Measurements from ENCODE around the gene SIX1.

Gene SIX1

DNA sequence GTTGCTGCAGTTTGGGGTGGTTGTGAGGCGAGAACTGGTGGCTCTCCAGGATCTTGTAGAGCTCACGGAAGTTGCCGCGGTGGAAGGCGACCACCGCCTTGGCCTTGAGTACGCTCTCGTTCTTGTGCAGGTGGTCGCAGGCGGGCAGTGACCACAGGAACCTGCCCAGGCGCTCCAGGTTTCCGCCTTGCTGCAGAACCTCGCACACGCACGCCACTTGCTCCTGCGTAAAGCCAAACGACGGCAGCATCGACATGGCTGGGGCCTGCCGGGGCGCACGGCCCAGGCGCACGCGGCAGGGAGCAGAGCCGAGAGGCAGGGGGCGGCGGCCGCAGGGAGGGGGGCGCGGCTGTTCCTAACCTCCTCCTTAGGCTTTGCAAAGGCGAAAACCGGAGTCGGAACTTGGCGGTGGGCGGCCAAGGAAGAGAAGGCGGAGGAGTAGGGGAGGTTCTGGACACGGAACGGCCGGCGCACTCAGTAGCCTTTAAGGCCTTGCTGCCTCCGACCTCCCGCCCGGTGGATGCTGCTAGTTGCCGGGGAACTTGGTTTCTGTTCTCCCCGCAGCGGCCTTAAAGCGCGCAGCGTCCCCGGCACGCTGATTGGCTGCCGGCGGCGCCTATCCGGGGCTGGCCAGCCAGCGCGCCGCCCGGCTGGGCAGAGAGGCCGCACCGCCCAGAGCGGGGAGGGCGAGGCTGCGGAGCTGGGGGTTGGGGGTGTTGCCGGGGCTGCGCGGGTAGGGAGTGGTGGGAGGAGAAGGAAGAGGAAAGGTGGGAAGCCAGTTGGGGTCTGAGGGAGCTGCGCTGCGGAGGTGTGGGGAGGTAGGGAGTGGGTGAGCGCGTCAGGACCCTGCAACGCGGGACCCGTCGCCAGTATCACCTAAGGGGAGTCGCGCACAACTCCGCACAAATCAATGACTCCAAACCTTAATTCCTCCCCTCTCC, at the start of gene SIX1:
SIX1 (minus strand) TSS at position 544 of the 941 bp plus-strand sequence; CDS start at position 256, 288 bp downstream.
- peak; percentile 30 for DNase-seq (ENCODE audit: extremely low spot score, insufficient read length, low read depth)
- FAIRE-seq: no peak

DNA sequence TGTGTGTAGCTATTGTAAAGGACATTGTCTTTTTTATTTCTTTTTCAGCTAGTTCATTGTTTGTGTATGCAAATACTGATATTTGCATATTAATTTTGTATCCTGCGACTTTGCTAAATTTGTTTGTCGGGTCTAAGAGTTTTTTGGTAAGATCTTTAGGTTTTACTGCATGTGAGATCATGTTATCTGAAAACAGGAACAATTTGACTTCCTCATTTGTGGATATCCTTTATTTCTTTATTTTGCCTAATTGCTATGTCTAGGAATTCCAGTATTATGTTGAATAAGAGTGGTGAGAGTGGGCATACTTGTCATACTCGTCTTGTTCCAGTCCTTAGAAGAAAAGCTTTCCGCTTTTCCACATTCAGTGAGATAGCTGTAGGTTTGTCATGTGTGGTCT, 46.0 kb upstream of the SIX1 start:
- FAIRE-seq: no peak
- DNase-seq (ENCODE audit: extremely low spot score, insufficient read length, low read depth): no peak

DNA sequence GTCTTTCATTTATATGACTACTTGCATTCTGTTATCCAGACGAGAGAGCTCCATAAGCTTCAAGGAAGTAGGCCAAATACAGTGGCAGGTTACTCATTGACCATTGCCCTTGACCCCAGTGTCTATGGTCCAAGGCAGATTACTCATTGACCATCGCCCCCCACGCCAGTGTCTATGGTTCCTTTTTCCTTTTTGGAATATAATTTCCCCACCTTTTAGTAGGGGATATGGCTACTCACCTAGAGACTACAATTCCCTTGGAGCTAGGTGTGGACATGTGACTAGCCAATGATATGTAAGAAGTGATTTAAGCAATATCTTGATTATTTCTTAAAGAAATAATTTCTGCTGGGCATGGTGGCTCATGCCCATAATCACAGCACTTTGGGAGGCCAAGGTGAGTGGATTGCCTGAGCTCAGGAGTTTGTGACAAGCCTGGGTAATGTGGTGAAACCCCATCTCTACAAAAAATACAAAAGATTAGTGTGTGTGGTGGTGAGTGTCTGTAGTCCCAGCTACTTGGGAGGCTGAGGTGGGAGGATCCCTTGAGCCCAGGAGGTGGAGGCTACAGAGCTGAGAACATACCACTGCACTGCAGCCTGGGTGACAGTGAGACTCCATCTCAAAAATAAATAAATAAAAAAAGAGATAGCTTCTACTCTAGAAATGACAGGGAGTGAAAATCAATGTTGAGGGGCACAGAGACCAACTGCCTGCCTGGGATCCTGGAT, 42.3 kb upstream of the SIX1 start:
- DNase-seq (ENCODE audit: extremely low spot score, insufficient read length, low read depth) (no peak), FAIRE-seq (no peak)

DNA sequence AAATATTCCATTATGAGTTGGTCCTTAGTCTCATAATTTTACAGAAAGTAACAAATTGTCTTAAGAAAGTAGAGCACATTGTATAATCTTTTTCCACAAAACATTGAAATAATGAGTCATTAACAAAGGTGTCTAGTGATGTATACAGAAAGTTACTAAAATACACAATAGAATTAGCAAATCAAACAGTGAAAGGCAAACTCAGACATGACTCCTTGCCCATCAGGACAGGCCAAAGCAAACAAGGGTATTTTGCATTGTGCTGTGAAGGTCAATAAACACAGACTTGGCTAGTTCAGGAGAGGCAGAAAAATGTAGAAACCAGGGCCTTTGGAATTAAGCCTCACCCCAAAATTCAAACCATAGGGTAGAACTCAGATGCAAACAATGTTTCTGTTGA, 37.6 kb upstream of the SIX1 start:
- DNase-seq (ENCODE audit: extremely low spot score, insufficient read length, low read depth) (no peak), FAIRE-seq (no peak)

DNA sequence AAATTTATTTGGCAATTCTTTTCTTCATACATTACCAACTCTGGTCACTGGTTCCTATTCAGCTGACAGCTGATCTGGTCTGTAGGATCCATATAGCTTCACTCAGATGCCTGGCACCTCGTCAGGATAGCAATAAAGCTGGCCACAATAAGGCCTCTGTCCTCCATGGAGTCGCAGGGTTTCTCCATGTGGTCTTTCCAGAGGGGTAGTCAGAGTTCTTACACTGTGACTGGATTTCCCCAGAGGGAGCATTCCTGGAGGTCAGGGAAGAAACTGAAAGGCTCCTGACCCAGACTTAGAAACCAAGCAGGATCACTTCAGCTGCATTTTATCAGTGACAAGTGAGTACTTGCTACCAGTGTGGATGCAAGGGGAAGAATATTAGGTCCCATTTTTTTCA, 34.9 kb upstream of the SIX1 start:
- DNase-seq (ENCODE audit: extremely low spot score, insufficient read length, low read depth): no peak
- FAIRE-seq: no peak

DNA sequence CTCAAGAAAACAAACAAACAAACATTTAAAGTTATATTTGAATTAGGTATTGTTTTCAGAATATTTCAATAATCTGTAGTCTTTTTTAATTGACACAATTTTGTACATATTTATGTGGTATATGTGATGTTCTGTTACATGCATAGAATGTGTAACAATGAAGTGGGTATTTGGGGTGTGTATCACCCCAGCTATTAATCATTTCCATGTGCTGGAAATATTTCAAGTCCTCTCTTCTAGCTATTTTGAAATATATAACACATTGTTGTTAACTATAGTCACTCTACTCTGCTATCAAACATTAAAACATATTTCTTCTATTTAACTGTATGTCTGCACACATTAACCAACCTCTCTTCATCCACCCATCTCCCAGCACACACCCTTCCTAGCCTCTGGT, 32.0 kb upstream of the SIX1 start:
- DNase-seq (ENCODE audit: extremely low spot score, insufficient read length, low read depth): no peak
- no peak for FAIRE-seq

DNA sequence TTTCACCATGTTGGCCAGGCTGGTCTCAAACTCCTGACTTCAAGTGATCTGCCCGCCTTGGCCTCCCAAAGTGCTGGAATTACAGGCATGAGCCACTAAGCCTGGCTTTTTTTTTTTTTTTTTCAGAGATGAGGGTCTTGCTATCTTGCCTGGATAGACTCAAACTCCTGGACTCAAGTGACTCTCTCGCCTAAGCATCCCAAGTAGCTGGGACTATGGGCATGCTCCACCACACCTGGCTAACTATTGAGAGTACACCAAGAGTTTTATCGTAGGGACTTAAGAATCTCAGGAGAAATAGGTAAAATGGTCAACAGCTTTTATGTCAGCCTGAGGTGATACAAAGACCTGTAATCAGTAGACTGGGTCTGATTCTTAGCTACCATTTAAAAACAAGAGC, 31.2 kb upstream of the SIX1 start:
- DNase-seq (ENCODE audit: extremely low spot score, insufficient read length, low read depth) (no peak), FAIRE-seq (no peak)

DNA sequence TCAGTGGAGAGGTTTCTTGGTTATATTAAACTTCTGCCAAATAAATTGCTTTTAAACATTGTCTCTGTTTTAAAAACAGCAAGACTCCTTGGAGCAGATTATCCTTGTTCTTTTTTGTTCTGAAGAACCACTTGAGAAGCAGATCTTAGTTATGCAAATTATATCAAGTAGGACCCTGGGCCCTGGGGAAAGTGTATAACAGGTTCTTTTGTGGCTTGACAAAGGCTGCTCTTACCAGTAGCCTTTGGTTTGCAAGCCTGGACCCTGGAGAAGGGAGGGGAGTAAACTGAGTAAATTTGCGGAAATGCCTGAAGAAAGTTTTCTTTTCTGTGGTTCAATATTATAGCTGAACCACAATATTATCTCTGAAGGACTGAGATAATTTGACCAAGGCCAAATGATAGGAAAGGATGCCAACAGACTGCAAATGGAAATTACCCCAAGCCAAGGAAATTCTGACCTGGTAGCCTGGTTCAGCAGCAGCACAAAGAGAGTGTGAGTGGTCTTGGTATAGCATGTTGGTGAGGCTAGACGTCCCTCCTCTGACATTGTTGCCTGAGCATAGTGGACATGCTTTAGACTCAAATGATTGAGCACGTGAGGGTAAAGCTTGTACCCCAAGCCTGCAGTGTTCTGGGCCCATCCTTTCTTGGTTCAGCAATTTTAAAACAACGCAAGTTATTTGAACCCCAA, 30.4 kb upstream of the SIX1 start:
- DNase-seq (ENCODE audit: extremely low spot score, insufficient read length, low read depth) (no peak), FAIRE-seq (no peak)

DNA sequence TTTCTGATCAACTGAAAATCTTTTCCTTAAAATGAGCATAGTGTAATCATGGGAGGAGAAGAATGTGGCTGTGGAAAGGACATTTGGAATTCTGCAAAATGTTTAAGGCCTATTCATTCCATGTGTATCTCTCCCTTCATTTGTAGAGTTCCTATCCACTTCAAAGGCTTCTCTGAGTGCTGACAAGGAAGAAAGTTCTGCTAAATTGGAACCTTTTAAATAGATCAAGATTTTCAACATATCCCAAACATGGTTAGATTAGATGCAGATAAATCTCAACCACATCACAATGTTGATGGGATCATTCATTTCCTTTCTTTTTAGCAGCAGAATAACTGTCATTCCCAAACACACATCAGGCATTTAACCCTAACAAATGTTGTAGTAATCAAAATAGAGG, 28.4 kb upstream of the SIX1 start:
- DNase-seq (ENCODE audit: extremely low spot score, insufficient read length, low read depth): no peak
- FAIRE-seq: no peak

DNA sequence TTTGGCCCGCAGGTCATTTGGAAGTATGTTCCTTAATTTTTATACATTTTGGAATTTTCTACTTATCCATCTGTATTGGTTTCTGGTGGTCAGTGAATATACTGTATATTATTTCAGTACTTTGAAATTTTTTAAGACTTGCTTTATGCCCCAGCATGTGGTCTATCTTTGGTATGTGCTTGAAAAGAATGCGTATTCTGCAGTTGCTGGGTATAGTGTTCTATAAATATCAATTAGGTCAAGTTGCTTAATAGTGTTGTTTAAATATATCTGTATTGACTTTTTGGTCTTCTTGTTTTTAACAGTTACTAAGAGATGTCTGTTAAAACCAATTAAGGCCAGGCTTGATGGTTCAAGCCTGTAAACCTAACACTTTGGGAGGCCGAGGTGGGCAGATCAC, 21.7 kb upstream of the SIX1 start:
- no peak for FAIRE-seq
- no peak for DNase-seq (ENCODE audit: extremely low spot score, insufficient read length, low read depth)

DNA sequence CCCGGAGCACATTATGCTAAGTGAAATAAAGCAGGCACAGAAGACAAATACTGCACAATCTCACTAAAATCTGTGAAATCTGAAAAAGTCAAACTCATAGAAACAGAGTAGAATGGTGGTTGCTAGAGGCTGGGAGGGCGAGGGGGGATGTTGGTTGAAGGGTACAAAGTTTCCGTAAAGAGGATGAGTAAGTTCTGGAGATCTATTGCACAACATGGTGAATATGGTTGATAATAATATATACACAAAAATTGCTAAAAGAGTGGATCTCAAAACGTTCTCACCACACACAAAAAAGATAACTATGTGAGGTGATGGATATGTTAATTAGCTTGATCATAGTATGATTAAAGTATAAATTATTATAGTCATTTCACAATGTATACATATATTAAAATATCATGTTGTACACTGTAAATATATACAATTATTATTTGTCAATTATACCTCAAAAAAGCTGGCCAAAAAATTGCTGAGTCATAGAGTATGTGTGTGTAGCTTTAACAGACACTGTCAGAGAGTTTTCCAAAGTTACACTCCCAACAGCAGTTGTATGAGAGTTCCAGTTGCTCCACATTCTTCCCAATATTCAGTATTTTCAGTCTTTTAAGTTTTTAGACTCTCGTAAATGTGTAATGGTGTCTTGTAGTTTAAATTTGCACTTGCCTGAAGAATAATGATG, 19.3 kb upstream of the SIX1 start:
- FAIRE-seq (no peak), DNase-seq (ENCODE audit: extremely low spot score, insufficient read length, low read depth) (no peak)

DNA sequence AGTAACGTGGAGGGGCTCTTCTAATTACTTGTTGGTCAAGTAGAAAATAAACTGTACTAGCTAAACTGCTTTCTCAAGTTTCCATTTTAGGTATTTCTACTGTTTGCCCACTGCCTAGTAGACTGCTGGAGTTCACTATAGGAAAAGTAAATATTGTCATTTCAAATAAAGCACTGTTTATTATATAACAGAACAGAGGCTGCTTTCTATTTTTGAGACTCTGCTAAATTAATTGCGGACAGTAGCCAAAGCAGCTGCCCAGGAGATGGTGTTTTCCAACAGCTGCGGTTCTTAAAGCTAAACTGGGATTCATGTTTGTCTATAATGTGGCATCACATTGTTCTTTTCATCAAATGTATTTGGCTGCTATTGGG, 15.9 kb upstream of the SIX1 start:
- FAIRE-seq: no peak
- no peak for DNase-seq (ENCODE audit: extremely low spot score, insufficient read length, low read depth)

DNA sequence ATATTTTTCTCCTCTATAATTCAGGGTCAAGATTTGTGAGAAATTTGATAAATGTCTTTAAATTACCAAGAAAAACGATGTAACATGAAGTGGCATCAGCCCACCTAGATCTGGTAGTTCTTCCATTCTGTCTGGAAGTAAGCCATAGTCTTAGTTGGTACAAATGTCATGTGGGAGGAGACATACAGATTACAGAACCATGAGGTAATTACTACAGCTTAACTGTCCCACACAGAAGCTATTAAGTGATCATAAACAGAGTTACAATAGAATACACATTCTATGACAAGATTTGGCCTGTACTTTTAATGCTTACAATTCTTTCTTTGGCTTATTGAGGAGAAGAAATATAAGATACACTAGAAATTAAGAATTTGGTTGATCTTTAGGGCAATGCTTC, 13.7 kb upstream of the SIX1 start:
- no peak for DNase-seq (ENCODE audit: extremely low spot score, insufficient read length, low read depth)
- FAIRE-seq: no peak

DNA sequence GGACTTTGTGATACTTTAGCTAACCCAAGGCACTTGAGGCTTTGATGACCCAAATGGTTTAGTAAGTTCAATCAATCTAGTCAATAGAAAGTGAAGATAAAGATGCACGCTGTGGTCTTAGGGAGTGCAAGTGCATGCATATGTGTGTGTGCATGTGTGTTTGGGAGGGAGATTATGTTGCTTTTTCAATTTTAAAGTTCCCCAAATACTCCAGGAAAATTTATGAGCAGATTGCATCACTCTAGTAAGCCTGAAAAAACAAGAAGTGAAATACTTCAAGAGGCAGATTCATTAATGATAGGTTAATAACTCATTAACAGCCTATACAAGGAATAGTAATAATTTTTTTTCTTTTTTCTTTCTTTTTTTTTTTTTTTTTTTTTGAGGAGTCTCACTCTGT, 12.4 kb upstream of the SIX1 start:
- no peak for DNase-seq (ENCODE audit: extremely low spot score, insufficient read length, low read depth)
- no peak for FAIRE-seq

DNA sequence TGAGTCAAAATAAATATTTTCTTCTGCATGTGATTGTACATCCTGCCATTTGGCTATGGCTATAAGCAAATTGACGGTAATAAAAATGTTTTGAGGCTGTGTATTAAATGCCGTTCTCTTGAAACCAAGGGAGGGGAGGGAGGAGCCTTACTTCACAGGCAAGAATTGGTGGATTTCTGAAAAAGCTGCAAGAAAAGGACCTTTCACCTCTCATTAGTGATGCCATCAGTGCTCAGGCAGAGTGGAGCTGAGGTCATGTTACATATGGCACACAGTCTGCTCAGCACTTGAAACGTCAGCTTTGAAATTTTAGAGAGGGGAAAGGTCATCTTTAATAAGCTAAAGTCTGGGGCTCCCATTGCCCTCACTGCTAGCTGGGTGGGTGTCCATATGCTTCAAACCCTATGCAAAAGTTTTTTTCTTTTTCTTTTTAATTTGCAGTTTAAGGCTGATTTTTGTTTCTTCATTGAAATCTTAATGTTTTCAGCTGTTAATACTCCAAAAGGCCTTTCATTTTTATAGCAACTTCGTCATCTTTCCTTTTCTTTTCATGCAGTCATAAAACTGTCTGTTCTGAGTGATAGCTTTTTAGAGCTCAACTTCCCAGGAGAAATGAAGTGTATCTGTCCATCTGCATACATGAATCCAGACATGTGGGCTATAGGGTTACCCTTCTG, 9.8 kb upstream of the SIX1 start:
- DNase-seq (ENCODE audit: extremely low spot score, insufficient read length, low read depth) (no peak), FAIRE-seq (no peak)

DNA sequence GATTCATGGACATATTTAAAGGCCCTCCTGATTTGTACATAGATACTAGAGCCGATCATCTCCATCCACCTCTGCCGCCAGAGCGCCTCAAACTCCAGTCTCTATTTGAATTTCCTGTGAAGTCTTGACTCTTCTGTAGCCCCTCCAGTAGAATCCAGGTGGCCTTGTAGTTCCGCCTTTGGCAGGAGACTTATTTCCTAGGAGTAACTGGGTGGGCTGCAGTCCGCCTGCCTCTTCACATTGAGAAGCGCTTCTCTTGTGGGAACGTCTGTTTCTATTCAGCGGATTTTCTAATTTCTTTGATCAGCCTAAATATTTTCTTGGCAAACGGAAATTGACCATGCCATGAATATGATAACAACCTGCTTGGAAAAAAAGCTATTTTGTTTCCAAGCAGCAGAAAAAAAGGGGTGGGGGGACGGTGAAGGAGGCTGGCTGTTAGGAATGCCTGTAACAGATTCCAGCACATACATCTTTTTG, 9.0 kb upstream of the SIX1 start:
- FAIRE-seq: no peak
- no peak for DNase-seq (ENCODE audit: extremely low spot score, insufficient read length, low read depth)

DNA sequence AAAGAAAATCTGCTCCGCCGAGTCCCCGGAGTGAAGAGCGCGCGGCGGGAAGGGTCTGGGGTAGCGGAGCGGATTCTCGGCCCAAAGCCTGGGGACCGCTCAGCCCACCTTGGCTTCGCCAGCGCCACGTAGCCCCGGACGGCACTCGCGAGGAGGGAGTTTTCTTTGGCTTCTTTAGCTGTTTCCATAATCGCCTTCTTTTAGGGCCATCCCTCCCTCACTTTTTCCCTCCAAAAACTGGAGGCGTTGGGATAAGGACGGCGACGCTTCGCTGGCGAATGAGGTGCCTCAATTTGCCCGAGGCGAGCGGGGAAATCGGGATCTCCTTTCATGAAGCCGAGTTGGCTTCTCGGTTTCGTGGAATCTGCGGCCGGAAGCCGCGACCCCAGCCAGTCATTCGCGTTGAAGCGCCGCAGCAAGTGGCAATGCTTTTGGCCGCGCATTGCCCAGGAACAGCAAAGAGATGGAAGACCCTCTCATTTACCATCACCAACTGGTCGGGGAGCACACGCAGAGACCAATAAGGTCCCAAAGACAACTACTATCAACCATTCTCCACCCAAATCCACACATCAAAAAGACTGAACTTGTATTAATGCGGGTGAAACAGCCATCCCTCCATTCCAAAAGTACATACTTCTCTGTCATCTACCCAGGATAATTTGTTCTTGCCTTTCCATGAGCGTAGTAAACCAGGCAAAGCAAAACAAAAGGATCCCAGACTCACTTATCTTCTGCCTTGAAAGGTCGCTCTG, 8.4 kb upstream of the SIX1 start:
- FAIRE-seq (peak; percentile 18), DNase-seq (ENCODE audit: extremely low spot score, insufficient read length, low read depth) (no peak)

DNA sequence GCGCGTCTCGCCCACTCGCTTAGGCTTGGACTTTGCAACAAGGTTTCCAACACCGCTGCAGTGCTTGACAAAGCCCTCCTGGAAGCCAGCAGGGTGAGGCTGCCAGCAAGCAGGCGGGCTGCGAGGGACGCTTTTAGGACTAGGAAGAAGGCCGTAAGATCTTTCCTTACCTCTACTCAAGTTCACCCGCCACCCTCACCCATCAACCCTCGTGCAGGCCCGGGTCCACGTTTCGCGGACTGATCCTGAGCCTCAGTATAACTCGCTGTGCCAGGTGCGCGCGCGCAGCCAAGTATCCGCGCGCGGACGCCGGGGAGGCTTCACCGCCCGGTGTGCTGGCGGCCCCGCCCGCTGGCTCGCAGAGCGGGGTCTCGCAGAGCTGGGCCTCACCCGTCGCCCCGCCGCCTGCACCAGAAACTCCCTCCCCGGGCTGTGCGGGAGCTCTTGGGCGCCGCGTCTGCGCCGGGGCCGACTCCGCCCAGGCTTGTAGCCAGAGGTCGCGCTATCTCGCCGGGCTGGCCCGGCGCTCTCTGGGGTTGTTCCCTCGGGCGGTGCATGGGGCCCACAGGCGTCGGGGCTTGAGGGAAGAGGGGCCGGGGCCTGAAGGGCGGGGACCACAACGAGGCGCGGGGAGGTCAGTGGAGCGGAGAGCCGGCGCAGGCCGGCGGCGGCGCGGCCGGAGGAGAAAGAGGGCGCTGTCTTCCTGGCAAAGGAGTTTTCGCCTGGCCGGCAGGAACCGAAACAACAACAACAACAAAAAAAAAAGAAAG, 7.6 kb upstream of the SIX1 start:
- FAIRE-seq (peak; percentile 88), DNase-seq (ENCODE audit: extremely low spot score, insufficient read length, low read depth) (peak; percentile 67)

Data from GM18507 (cell line).